IMR-90 (cell line): ENCODE data around the gene KIF1A. TPM values are rescaled to one million over a fixed set of nuclear protein-coding genes. Genes with fewer than 3 reads are reported as not detected.

Source experiments
- ATAC-seq: fragments of 200-7000 bp; cut with Tn5 transposase; 2 replicates; pipeline ENCODE4 v1.9.1; 2020; ENCODE audit warnings: low read depth, mild to moderate bottlenecking, moderate library complexity
- BruUV-seq: library from RNA; stranded (reverse); fragments of 400-500 nt; replicated peaks from 2 replicates; lab custom pipeline; 2021; lab: Mats Ljungman, UMichigan
- CTCF ChIA-PET: fragments of 300-600 bp; formaldehyde crosslinking; extraction: SDS; loops from one replicate; lab custom pipeline; 2021; ENCODE audit warnings: antibody characterized with exemption; lab: Yijun Ruan, JAX
- POLR2A ChIA-PET: fragments of 300-600 bp; sonication (Branson Sonifier 250); formaldehyde crosslinking; loops from one replicate; lab custom pipeline; 2022; ENCODE audit warnings: antibody characterized with exemption; ENCODE audit not compliant: unreplicated experiment; lab: Charles Lee
- DNase-seq: peaks from one replicate; pipeline ENCODE4 v3.0.0; 2013
- H2AFZ ChIP-seq: replicated peaks from 2 replicates; pipeline ENCODE3; 2013; ENCODE audit warnings: low read length, mild to moderate bottlenecking; ENCODE audit not compliant: poor library complexity
- H2AK5ac ChIP-seq: 2 replicates; pipeline ENCODE4 v1.6.1; 2013; ENCODE audit warnings: low read depth, low read length, inconsistent platforms
- H2AK9ac ChIP-seq: replicated peaks from 2 replicates; pipeline ENCODE3; 2013; ENCODE audit warnings: mild to moderate bottlenecking, low read depth, low read length, moderate library complexity; ENCODE audit not compliant: poor library complexity
- H2BK120ac ChIP-seq: 2 replicates; pipeline ENCODE4 v1.6.1; 2013; ENCODE audit warnings: low read depth, low read length, inconsistent platforms
- H2BK15ac ChIP-seq: 3 replicates; pipeline ENCODE4 v1.6.1; 2013; ENCODE audit warnings: low read depth, low read length, inconsistent platforms
- H2BK20ac ChIP-seq: 2 replicates; pipeline ENCODE4 v1.6.1; 2013; ENCODE audit warnings: low read depth, mild to moderate bottlenecking, inconsistent platforms, low read length, moderate library complexity
- H2BK5ac ChIP-seq: 2 replicates; pipeline ENCODE4 v1.6.1; 2013; ENCODE audit warnings: mild to moderate bottlenecking, low read depth, low read length, inconsistent platforms; ENCODE audit not compliant: poor library complexity, severe bottlenecking
- H3K14ac ChIP-seq: replicated peaks from 2 replicates; pipeline ENCODE4 v1.6.1; 2013; ENCODE audit warnings: low read depth, low read length, inconsistent platforms
- H3K18ac ChIP-seq: 2 replicates; pipeline ENCODE4 v1.6.1; 2013; ENCODE audit warnings: low read depth, low read length, control low read depth
- H3K23ac ChIP-seq: 2 replicates; pipeline ENCODE4 v1.6.1; 2013; ENCODE audit warnings: low read depth, low read length, inconsistent platforms
- H3K27ac ChIP-seq: 2 replicates; pipeline ENCODE4 v1.5.1; 2013; ENCODE audit warnings: mild to moderate bottlenecking, control low read depth, low read length; ENCODE audit not compliant: insufficient read depth
- H3K27me3 ChIP-seq: 2 replicates; pipeline ENCODE4 v1.6.1; 2013; ENCODE audit warnings: low read length; ENCODE audit not compliant: control insufficient read depth, insufficient read depth
- H3K36me3 ChIP-seq: 2 replicates; pipeline ENCODE4 v1.6.1; 2013; ENCODE audit warnings: low read length, mixed read lengths; ENCODE audit not compliant: control insufficient read depth, insufficient read depth
- H3K4ac ChIP-seq: 2 replicates; pipeline ENCODE4 v1.6.1; 2013; ENCODE audit warnings: low read depth, low read length, inconsistent platforms
- H3K4me1 ChIP-seq: 2 replicates; pipeline ENCODE4 v1.6.1; 2013; ENCODE audit warnings: low read length, mixed read lengths; ENCODE audit not compliant: control insufficient read depth, insufficient read depth
- H3K4me2 ChIP-seq: 2 replicates; pipeline ENCODE4 v1.6.1; 2013; ENCODE audit warnings: low read depth, mild to moderate bottlenecking, control low read depth, low read length, moderate library complexity
- H3K4me3 ChIP-seq: 2 replicates; pipeline ENCODE4 v1.5.1; 2013; ENCODE audit warnings: low read depth, mild to moderate bottlenecking, control low read depth, low read length, moderate library complexity; ENCODE audit not compliant: insufficient read depth
- H3K56ac ChIP-seq: 2 replicates; pipeline ENCODE4 v1.6.1; 2013; ENCODE audit warnings: low read length, inconsistent platforms; ENCODE audit not compliant: insufficient read depth; ENCODE audit errors: extremely low read depth
- H3K79me1 ChIP-seq, 2 experiments: 2 replicates each; pipeline ENCODE4 v1.6.1; 2013; ENCODE audit warnings: low read length in 2 of 2, inconsistent platforms in 1 of 2, low read depth in 1 of 2
- H3K9ac ChIP-seq: 2 replicates; pipeline ENCODE4 v1.6.1; 2013; ENCODE audit warnings: low read depth, low read length, control low read depth
- H3K9me1 ChIP-seq: 2 replicates; pipeline ENCODE4 v1.6.1; 2013; ENCODE audit warnings: low read length, inconsistent platforms; ENCODE audit not compliant: insufficient read depth
- H3K9me3 ChIP-seq: 2 replicates; pipeline ENCODE4 v1.6.1; 2013; ENCODE audit warnings: low read length; ENCODE audit not compliant: control insufficient read depth, insufficient read depth
- H4K20me1 ChIP-seq: 2 replicates; pipeline ENCODE4 v1.6.1; 2013; ENCODE audit warnings: low read length, inconsistent platforms; ENCODE audit not compliant: insufficient read depth
- H4K5ac ChIP-seq: 2 replicates; pipeline ENCODE4 v1.6.1; 2013; ENCODE audit warnings: mild to moderate bottlenecking, low read depth, low read length, control low read depth
- H4K8ac ChIP-seq, 2 experiments: 2 replicates each; pipeline ENCODE4 v1.6.1; 2013; ENCODE audit warnings: low read depth in 2 of 2, low read length in 2 of 2, control low read depth in 1 of 2, inconsistent platforms in 1 of 2
- H4K91ac ChIP-seq: 2 replicates; pipeline ENCODE4 v1.6.1; 2013; ENCODE audit warnings: low read depth, low read length, inconsistent platforms; ENCODE audit not compliant: insufficient read depth
- BHLHE40 ChIP-seq: fragments of 150-350 bp; IDR thresholded peaks from 2 replicates; pipeline ENCODE4 v1.6.1; 2016; ENCODE audit warnings: mild to moderate bottlenecking, low read depth, low read length
- CEBPB ChIP-seq: IDR thresholded peaks from 2 replicates; pipeline ENCODE4 v1.6.1; 2012; ENCODE audit warnings: low read depth, low read length, improper control_type of control experiment
- CHD1 ChIP-seq: IDR thresholded peaks from 2 replicates; pipeline ENCODE4 v1.6.1; 2012; ENCODE audit warnings: low read depth, low read length, improper control_type of control experiment
- FOS ChIP-seq: fragments of 150-350 bp; IDR thresholded peaks from 2 replicates; pipeline ENCODE4 v1.6.1; 2016; ENCODE audit warnings: low read depth, low read length
- MAFK ChIP-seq: IDR thresholded peaks from 2 replicates; pipeline ENCODE4 v1.6.1; 2012; ENCODE audit warnings: low read depth, low read length, improper control_type of control experiment
- MAZ ChIP-seq: IDR thresholded peaks from 2 replicates; pipeline ENCODE4 v1.6.1; 2012; ENCODE audit warnings: low read depth, mild to moderate bottlenecking, low read length, improper control_type of control experiment, moderate library complexity, borderline replicate concordance
- NFE2L2 ChIP-seq: fragments of 150-350 bp; IDR thresholded peaks from 2 replicates; pipeline ENCODE4 v1.6.1; 2016; ENCODE audit warnings: low read depth, mild to moderate bottlenecking, low read length
- POLR2A ChIP-seq: IDR thresholded peaks from 2 replicates; pipeline ENCODE4 v1.6.1; 2012; ENCODE audit warnings: mild to moderate bottlenecking, low read depth, low read length
- RAD21 ChIP-seq: IDR thresholded peaks from 2 replicates; pipeline ENCODE4 v1.6.1; 2012; ENCODE audit warnings: low read length, improper control_type of control experiment
- RCOR1 ChIP-seq: IDR thresholded peaks from 2 replicates; pipeline ENCODE4 v1.6.1; 2012; ENCODE audit warnings: mild to moderate bottlenecking, low read length, improper control_type of control experiment; ENCODE audit not compliant: insufficient replicate concordance
- RFX5 ChIP-seq: IDR thresholded peaks from 2 replicates; pipeline ENCODE4 v1.8.0; 2012; ENCODE audit warnings: low read depth, mild to moderate bottlenecking, low read length, moderate library complexity
- SMC3 ChIP-seq: fragments of 150-350 bp; IDR thresholded peaks from 2 replicates; pipeline ENCODE4 v1.6.1; 2016; ENCODE audit warnings: low read depth, mild to moderate bottlenecking, antibody characterized with exemption, low read length, moderate library complexity
- WGBS, 2 experiments: methylation state at CpG; one replicate each; pipeline versions ENCODE4 v1.1.5 to v1.1.7; 2013; ENCODE audit warnings: missing lambda C conversion rate in 2 of 2; ENCODE audit not compliant: insufficient read length in 1 of 2; ENCODE audit errors: extremely low coverage in 2 of 2; 5-methylcytosine and 5-hydroxymethylcytosine counted together
- dilution Hi-C: fragments of 300-500 bp; cut with HindIII; formaldehyde crosslinking; loops from one replicate; pipeline ENCODE4 v1.14.3; 2018; ENCODE audit warnings: low sequenced_read_pairs; ENCODE audit not compliant: unreplicated experiment
- in situ Hi-C: fragments of 300-500 bp; cut with MboI; formaldehyde crosslinking; loops from 3 replicates; pipeline ENCODE4 v1.14.3; 2019; ENCODE audit warnings: low sequenced_read_pairs, inconsistent platforms, mixed read lengths
- intact Hi-C: fragments of 100-400 bp; cut with micrococcal nuclease; formaldehyde crosslinking; loops from 2 replicates; pipeline ENCODE4 v1.10.0; 2022
- polyA plus RNA-seq, 3 experiments: library from polyadenylated mRNA; depleted of rRNA; stranded (reverse); fragments of >200 nt; gene quantifications; 2 replicates each; pipeline ENCODE4 v1.2.3, GENCODE V29; 2012; ENCODE audit warnings: low replicate concordance in 1 of 3
- total RNA-seq: library from RNA; depleted of rRNA; stranded (reverse); fragments of >200 nt; gene quantifications from 2 replicates; pipeline ENCODE4 v1.2.3, GENCODE V29; 2012
- TF ChIP-seq, protein P1 (sequence below): fragments of 150-350 bp; IDR thresholded peaks from 2 replicates; pipeline ENCODE4 v1.6.1; 2017; ENCODE audit warnings: mild to moderate bottlenecking, antibody characterized with exemption, low read length, low read depth
- TF ChIP-seq, protein P2 (sequence below): fragments of 150-350 bp; IDR thresholded peaks from 2 replicates; pipeline ENCODE4 v1.6.1; 2016; ENCODE audit warnings: low read depth, mild to moderate bottlenecking, low read length, moderate library complexity, borderline replicate concordance

The KIF1A gene
- total and polyA plus RNA-seq, 2 of the 4 experiments (the other 2 are of a cell fraction): under 0.01 TPM; not detected in 1

DNA sequence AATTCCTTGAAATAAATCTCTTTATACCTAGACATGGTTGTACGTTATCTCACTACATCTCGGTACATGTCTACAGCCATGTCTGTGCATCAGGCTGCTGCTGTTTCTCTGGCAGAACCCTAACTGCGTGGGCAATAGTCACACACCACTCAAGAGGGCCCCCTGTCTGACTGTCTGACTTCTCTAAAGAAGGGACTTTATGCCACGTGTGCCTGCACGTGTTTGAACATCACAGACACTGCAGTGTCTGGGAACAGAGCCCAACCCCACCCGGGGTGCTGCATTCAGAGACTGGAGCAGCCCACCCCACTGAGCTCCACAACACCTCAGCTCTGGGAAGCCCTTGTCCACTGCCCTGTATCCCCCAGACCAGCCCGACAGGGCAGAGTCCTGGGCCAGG lies 55.0 kb downstream of the KIF1A start:
- no peaks in the 10 kb centered on the region for H4K20me1 ChIP-seq
- H4K8ac ChIP-seq: no peak overlapping the region
- no peak overlapping the region for H4K5ac ChIP-seq
- peak; percentile 2 for DNase-seq
- H3K9me3 ChIP-seq: no peaks in the 10 kb centered on the region
- 40% methylated on average over 1 of the region's 7 CpGs; no CpG with 5 or more reads in 1 of the 2 experiments for WGBS, 2 experiments
- H3K56ac ChIP-seq: no peak overlapping the region
- in situ Hi-C loops: no loop called here
- H3K9me1 ChIP-seq: no peaks in the 10 kb centered on the region
- H2BK120ac ChIP-seq: no peak overlapping the region
- dilution Hi-C loops: no loop called here
- H2AK9ac ChIP-seq: no peak overlapping the region
- H2BK15ac ChIP-seq: no peak overlapping the region
- no peak overlapping the region for H3K14ac ChIP-seq
- no peak overlapping the region for H3K4me3 ChIP-seq
- ChIA-PET POLR2A (no interaction called here), CTCF (no interaction called here)
- no peak overlapping the region for H3K27ac ChIP-seq
- H3K4me1 ChIP-seq: no peaks in the 10 kb centered on the region
- no TSS peak for BruUV-seq
- H3K9ac ChIP-seq: no peak overlapping the region
- no peak overlapping the region for H4K91ac ChIP-seq
- no peak overlapping the region for H3K4ac ChIP-seq
- no peak overlapping the region for H2AFZ ChIP-seq
- H2BK20ac ChIP-seq: no peak overlapping the region
- TF ChIP-seq CHD1: no peak
- TF ChIP-seq SMC3: no peak
- no peak for TF ChIP-seq BHLHE40
- TF ChIP-seq RAD21: no peak
- no peak for TF ChIP-seq FOS
- TF ChIP-seq, protein P1, sequence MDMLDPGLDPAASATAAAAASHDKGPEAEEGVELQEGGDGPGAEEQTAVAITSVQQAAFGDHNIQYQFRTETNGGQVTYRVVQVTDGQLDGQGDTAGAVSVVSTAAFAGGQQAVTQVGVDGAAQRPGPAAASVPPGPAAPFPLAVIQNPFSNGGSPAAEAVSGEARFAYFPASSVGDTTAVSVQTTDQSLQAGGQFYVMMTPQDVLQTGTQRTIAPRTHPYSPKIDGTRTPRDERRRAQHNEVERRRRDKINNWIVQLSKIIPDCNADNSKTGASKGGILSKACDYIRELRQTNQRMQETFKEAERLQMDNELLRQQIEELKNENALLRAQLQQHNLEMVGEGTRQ: no peak; the same call in 1 of the 2 replicates
- no peak for TF ChIP-seq RFX5
- TF ChIP-seq MAZ: no peak
- no peak for TF ChIP-seq POLR2A
- TF ChIP-seq CEBPB: no peak
- TF ChIP-seq, protein P2, sequence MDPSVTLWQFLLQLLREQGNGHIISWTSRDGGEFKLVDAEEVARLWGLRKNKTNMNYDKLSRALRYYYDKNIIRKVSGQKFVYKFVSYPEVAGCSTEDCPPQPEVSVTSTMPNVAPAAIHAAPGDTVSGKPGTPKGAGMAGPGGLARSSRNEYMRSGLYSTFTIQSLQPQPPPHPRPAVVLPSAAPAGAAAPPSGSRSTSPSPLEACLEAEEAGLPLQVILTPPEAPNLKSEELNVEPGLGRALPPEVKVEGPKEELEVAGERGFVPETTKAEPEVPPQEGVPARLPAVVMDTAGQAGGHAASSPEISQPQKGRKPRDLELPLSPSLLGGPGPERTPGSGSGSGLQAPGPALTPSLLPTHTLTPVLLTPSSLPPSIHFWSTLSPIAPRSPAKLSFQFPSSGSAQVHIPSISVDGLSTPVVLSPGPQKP: no peak
- TF ChIP-seq RCOR1: no peak
- no peak for TF ChIP-seq NFE2L2
- no peak for TF ChIP-seq MAFK
- no peak for ATAC-seq
- no peaks in the 10 kb centered on the region for H3K79me1 ChIP-seq
- H3K18ac ChIP-seq: no peak overlapping the region
- intact Hi-C loops: no loop called here
- H2AK5ac ChIP-seq: no peak overlapping the region
- H3K4me2 ChIP-seq: no peak overlapping the region
- no peaks in the 10 kb centered on the region for H3K36me3 ChIP-seq
- H3K23ac ChIP-seq: no peak overlapping the region
- H3K27me3 ChIP-seq: peaks cover 8% of the 10 kb centered on the region; the same call in 1 of the 2 replicates
- H2BK5ac ChIP-seq: no peak overlapping the region
